OCI-LY1 (cell line): ENCODE data around the gene RASSF5.

Source experiments
- CTCF ChIP-seq: fragments of 200-600 bp; sonication (generic), shearing (Covaris generic); IDR thresholded peaks from 2 replicates; pipeline ENCODE4 v1.5.1; 2017; ENCODE audit warnings: mild to moderate bottlenecking, antibody characterized with exemption, low read length, moderate library complexity, mixed read lengths
- EZH2 ChIP-seq: fragments of 200-600 bp; sonication (generic), shearing (Covaris generic); IDR thresholded peaks from 2 replicates; pipeline ENCODE4 v1.8.0; 2017; ENCODE audit warnings: borderline replicate concordance, mixed run types, mild to moderate bottlenecking, antibody characterized with exemption, low read length, moderate library complexity, mixed read lengths

GRCh38 chr1:206591226-206591625 is 83.9 kb downstream of the RASSF5 start:
- no peak for TF ChIP-seq EZH2
- no peak for TF ChIP-seq CTCF
